Measurements from ENCODE around the gene TMEM203.

TMEM203 gene

GRCh38 chr9:137167747-137168572 lies 37.5 kb downstream of the TMEM203 start:
- Mint-ChIP-seq H3K27me3 (ENCODE audit: low read depth) (peaks cover 21% of the 10 kb centered on the region), H3K4me1 (ENCODE audit: low read depth) (no peaks in the 10 kb centered on the region), H3K4me3 (no peak overlapping the region), H3K36me3 (ENCODE audit: low read depth) (no peaks in the 10 kb centered on the region), H3K27ac (no peak overlapping the region), H3K9me3 (no peaks in the 10 kb centered on the region)

- Mint-ChIP-seq H3K4me1 (ENCODE audit: low read depth) (no peaks in the 10 kb centered on the region), H3K4me3 (no peak overlapping the region), H3K27ac (no peak overlapping the region), H3K9me3 (no peaks in the 10 kb centered on the region), H3K27me3 (ENCODE audit: low read depth) (peaks cover 21% of the 10 kb centered on the region), H3K36me3 (ENCODE audit: low read depth) (no peaks in the 10 kb centered on the region)
Observed at GRCh38 chr9:137167277-137167746, 38.1 kb downstream of the TMEM203 start.

GRCh38 chr9:137166380-137167229 lies 38.8 kb downstream of the TMEM203 start:
- Mint-ChIP-seq H3K9me3 (no peaks in the 10 kb centered on the region), H3K36me3 (ENCODE audit: low read depth) (no peaks in the 10 kb centered on the region), H3K4me3 (no peak overlapping the region), H3K27ac (no peak overlapping the region), H3K27me3 (ENCODE audit: low read depth) (peaks cover 21% of the 10 kb centered on the region), H3K4me1 (ENCODE audit: low read depth) (no peaks in the 10 kb centered on the region)

- H3K9me3 Mint-ChIP-seq: no peaks in the 10 kb centered on the region
- no peaks in the 10 kb centered on the region for H3K36me3 Mint-ChIP-seq (ENCODE audit: low read depth)
- no peak overlapping the region for H3K4me3 Mint-ChIP-seq
- no peaks in the 10 kb centered on the region for H3K4me1 Mint-ChIP-seq (ENCODE audit: low read depth)
- peaks cover 14% of the 10 kb centered on the region for H3K27me3 Mint-ChIP-seq (ENCODE audit: low read depth)
- no peak overlapping the region for H3K27ac Mint-ChIP-seq
Observed at GRCh38 chr9:137165250-137165836, 40.1 kb downstream of the TMEM203 start.

- H3K4me3 Mint-ChIP-seq: no peak overlapping the region
- no peaks in the 10 kb centered on the region for H3K4me1 Mint-ChIP-seq (ENCODE audit: low read depth)
- H3K36me3 Mint-ChIP-seq (ENCODE audit: low read depth): no peaks in the 10 kb centered on the region
- H3K27me3 Mint-ChIP-seq (ENCODE audit: low read depth): peaks cover 14% of the 10 kb centered on the region
- H3K9me3 Mint-ChIP-seq: no peaks in the 10 kb centered on the region
- H3K27ac Mint-ChIP-seq: no peak overlapping the region
Observed at GRCh38 chr9:137164370-137165249, 40.8 kb downstream of the TMEM203 start.

DNA sequence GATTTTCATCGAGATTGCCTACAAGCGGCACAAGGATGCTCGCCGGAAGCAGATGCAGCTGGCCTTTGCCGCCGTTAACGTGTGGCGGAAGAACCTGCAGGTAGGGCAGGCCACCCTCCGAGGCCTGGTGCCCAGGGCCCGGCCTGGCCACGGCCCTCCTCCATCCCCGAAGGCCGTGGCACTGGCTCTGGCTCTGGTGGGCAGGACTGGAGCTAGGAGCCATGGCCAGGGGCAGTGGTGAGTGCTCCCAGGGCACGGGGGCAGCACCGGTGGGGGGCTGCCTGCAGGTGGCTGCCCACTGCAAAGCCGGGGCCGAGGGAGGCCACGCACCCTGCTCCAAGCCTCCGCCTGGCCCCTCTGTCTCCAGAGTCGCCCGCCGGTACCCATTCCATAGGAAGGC lies 41.6 kb downstream of the TMEM203 start:
- H3K4me1 Mint-ChIP-seq (ENCODE audit: low read depth): peaks cover 4% of the 10 kb centered on the region
- no peaks in the 10 kb centered on the region for H3K9me3 Mint-ChIP-seq
- no peak overlapping the region for H3K4me3 Mint-ChIP-seq
- H3K36me3 Mint-ChIP-seq (ENCODE audit: low read depth): no peaks in the 10 kb centered on the region
- peaks cover 22% of the 10 kb centered on the region for H3K27me3 Mint-ChIP-seq (ENCODE audit: low read depth)
- no peak overlapping the region for H3K27ac Mint-ChIP-seq

DNA sequence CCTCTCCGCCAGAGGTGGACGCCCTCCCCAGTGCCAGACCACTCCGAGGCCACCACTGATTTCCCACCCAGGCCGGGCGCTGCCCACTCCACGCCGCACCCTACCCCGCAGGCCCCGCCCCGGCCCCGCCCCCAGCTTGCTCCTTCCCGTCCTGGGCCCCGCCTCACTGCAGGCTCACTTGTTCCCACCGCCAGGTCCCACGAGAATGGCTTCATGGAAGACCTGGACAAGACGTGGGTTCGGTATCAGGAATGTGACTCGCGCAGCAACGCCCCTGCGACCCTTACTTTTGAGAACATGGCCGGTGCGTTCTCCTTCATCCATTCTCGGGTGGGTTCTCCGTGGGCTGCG lies 42.1 kb downstream of the TMEM203 start:
- Mint-ChIP-seq H3K4me1 (ENCODE audit: low read depth) (peaks cover 4% of the 10 kb centered on the region), H3K27me3 (ENCODE audit: low read depth) (peaks cover 23% of the 10 kb centered on the region), H3K36me3 (ENCODE audit: low read depth) (no peaks in the 10 kb centered on the region), H3K9me3 (no peaks in the 10 kb centered on the region), H3K4me3 (no peak overlapping the region), H3K27ac (no peak overlapping the region)

GRCh38 chr9:137162505-137163364 lies 42.7 kb downstream of the TMEM203 start:
- H3K9me3 Mint-ChIP-seq: no peaks in the 10 kb centered on the region
- H3K36me3 Mint-ChIP-seq (ENCODE audit: low read depth): no peaks in the 10 kb centered on the region
- H3K27ac Mint-ChIP-seq: no peak overlapping the region
- H3K27me3 Mint-ChIP-seq (ENCODE audit: low read depth): peaks cover 29% of the 10 kb centered on the region
- no peak overlapping the region for H3K4me3 Mint-ChIP-seq
- peaks cover 6% of the 10 kb centered on the region for H3K4me1 Mint-ChIP-seq (ENCODE audit: low read depth)

DNA sequence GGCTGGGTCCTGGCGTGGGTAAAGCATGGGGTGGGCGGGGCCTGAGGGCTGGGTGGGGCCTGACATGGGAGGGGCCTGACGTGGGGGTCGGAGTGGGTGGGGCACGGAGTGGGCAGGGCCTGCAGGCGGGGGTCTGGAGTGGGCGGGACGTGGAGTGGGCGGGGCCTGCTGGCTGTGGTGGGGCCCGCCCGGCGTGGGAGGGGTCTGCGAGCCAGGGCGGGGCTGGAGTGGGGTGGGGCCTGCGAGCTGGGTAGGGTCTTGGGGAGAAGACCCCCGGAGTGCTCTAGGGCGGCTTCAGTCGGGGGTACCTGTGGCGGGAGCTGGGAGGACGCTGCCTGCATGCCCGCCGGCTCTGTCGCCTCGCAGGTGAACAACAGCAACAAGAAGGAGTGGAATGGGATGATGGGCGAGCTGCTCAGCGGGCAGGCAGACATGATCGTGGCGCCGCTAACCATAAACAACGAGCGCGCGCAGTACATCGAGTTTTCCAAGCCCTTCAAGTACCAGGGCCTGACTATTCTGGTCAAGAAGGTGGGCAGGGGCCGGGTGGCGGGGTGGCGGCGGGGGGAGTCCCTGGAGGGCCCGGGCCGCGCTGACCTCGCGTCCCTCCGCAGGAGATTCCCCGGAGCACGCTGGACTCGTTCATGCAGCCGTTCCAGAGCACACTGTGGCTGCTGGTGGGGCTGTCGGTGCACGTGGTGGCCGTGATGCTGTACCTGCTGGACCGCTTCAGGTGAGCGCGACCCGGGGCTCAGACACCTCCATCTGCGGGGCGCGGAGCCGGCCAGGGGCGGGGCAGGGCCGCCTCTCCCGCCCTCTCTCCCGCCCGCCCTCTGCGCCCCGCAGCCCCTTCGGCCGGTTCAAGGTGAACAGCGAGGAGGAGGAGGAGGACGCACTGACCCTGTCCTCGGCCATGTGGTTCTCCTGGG lies 43.6 kb downstream of the TMEM203 start:
- Mint-ChIP-seq H3K4me3 (no peak overlapping the region), H3K4me1 (ENCODE audit: low read depth) (peaks cover 11% of the 10 kb centered on the region), H3K27me3 (ENCODE audit: low read depth) (peaks cover 29% of the 10 kb centered on the region), H3K36me3 (ENCODE audit: low read depth) (no peaks in the 10 kb centered on the region), H3K9me3 (no peaks in the 10 kb centered on the region), H3K27ac (no peak overlapping the region)

- Mint-ChIP-seq H3K27me3 (ENCODE audit: low read depth) (peaks cover 23% of the 10 kb centered on the region), H3K9me3 (no peaks in the 10 kb centered on the region), H3K4me1 (ENCODE audit: low read depth) (peaks cover 11% of the 10 kb centered on the region), H3K27ac (no peak overlapping the region), H3K4me3 (no peak overlapping the region), H3K36me3 (ENCODE audit: low read depth) (no peaks in the 10 kb centered on the region)
Observed at GRCh38 chr9:137160716-137161557, 44.5 kb downstream of the TMEM203 start.

- no peaks in the 10 kb centered on the region for H3K36me3 Mint-ChIP-seq (ENCODE audit: low read depth)
- peaks cover 26% of the 10 kb centered on the region for H3K27me3 Mint-ChIP-seq (ENCODE audit: low read depth)
- no peaks in the 10 kb centered on the region for H3K9me3 Mint-ChIP-seq
- peaks cover 11% of the 10 kb centered on the region for H3K4me1 Mint-ChIP-seq (ENCODE audit: low read depth)
- H3K4me3 Mint-ChIP-seq: no peak overlapping the region
- H3K27ac Mint-ChIP-seq: peak overlapping the region; percentile 36
Observed at GRCh38 chr9:137160054-137160425, 45.4 kb downstream of the TMEM203 start.
